ENCODE results near the gene SIAE. TPM values are rescaled to one million over a fixed set of nuclear protein-coding genes. Genes with fewer than 3 reads are reported as not detected.

The SIAE gene
- total RNA-seq, 1 experiment from 2014 or later = 8.4 TPM

DNA sequence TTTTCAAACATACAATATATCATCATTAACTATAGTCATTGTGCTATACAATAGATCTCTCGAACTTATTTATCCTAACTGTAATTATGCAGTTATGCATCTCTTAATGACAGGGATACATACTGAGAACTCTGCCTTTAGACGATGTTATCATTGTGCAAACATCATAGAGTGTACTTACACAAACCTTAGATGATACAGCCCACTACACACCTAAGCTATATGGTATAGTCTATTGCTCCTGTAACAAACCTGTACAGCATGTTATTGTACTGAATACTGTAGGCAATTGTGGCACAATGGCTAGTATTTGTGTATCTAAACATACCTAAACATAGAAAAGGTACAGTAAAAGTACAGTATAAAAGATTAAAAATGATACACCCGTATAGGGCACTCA is 38.9 kb upstream of the SIAE start:
- TF ChIP-seq, protein P1, sequence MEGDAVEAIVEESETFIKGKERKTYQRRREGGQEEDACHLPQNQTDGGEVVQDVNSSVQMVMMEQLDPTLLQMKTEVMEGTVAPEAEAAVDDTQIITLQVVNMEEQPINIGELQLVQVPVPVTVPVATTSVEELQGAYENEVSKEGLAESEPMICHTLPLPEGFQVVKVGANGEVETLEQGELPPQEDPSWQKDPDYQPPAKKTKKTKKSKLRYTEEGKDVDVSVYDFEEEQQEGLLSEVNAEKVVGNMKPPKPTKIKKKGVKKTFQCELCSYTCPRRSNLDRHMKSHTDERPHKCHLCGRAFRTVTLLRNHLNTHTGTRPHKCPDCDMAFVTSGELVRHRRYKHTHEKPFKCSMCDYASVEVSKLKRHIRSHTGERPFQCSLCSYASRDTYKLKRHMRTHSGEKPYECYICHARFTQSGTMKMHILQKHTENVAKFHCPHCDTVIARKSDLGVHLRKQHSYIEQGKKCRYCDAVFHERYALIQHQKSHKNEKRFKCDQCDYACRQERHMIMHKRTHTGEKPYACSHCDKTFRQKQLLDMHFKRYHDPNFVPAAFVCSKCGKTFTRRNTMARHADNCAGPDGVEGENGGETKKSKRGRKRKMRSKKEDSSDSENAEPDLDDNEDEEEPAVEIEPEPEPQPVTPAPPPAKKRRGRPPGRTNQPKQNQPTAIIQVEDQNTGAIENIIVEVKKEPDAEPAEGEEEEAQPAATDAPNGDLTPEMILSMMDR (IDR thresholded peaks at IDR 0.05; ENCODE audit: unreplicated experiment) = no peak
- H3K36me3 Mint-ChIP-seq (ENCODE audit: insufficient read depth, unreplicated experiment) = no peaks in the 10 kb centered on the region
- H3K9me3 Mint-ChIP-seq (ENCODE audit: low read depth, unreplicated experiment) = peaks cover 3% of the 10 kb centered on the region
- no peak overlapping the region for H3K4me3 Mint-ChIP-seq (ENCODE audit: low read depth, unreplicated experiment)
- BruUV-seq (replicated peaks) = no TSS peak
- DNase-seq = no peak
- H3K4me1 Mint-ChIP-seq (ENCODE audit: low read depth, unreplicated experiment) = peaks cover under 1% of the 10 kb centered on the region
- CTCF ChIA-PET = no interaction called here
- peaks cover 33% of the 10 kb centered on the region for H3K27me3 Mint-ChIP-seq (ENCODE audit: unreplicated experiment)
- H3K27ac Mint-ChIP-seq (ENCODE audit: unreplicated experiment) = no peak overlapping the region
- intact Hi-C loops (cut with micrococcal nuclease; ENCODE audit: unreplicated experiment) = no loop called here

DNA sequence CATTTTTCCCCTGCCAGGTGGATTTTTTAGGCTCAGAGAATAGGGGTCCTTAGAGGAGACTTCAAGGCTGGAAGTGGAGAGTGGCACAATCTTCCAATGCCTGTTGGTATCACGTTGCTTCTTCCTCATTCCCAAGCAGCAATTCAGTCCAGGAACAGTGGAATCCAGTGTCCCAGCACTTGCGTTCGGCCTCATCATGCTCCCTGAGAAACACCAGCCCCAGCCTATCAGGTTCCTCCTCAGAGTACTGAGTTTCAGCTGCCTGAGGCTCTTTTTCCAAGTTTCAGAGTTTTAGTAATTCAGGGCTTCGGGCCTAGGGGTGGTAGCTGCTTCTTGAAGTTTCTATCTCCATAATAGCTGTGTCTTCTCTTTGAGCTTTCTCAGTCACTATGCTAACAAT is 34.3 kb upstream of the SIAE start:
- CTCF ChIA-PET = no interaction called here
- no peak overlapping the region for H3K27ac Mint-ChIP-seq (ENCODE audit: unreplicated experiment)
- BruUV-seq (replicated peaks) = no TSS peak
- TF ChIP-seq, protein P1 (IDR thresholded peaks at IDR 0.05; ENCODE audit: unreplicated experiment) = no peak
- H3K4me1 Mint-ChIP-seq (ENCODE audit: low read depth, unreplicated experiment) = no peaks in the 10 kb centered on the region
- peaks cover 14% of the 10 kb centered on the region for H3K27me3 Mint-ChIP-seq (ENCODE audit: unreplicated experiment)
- H3K4me3 Mint-ChIP-seq (ENCODE audit: low read depth, unreplicated experiment) = no peak overlapping the region
- DNase-seq = no peak
- peaks cover 3% of the 10 kb centered on the region for H3K9me3 Mint-ChIP-seq (ENCODE audit: low read depth, unreplicated experiment)
- H3K36me3 Mint-ChIP-seq (ENCODE audit: insufficient read depth, unreplicated experiment) = no peaks in the 10 kb centered on the region
- intact Hi-C loops (cut with micrococcal nuclease; ENCODE audit: unreplicated experiment) = no loop called here

DNA sequence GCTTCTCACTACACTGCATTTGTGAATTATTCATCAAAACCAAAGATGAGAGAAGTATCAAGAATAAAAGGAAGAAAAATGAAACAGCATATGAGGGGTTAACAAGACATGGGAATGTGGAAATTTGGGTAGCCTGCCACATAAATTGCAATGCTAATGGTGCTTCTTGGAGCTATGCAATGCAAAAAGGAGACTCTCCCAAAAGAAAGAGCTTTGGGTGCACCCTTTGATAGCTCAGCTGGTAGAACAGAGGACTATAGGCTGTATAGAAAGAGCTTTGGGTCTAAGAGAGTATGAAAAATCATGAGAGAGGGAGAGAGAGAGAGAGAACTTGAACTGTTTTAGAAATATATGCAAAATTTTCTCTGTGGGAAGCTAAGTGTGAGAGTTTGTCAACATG is 26.5 kb upstream of the SIAE start:
- peaks cover 2% of the 10 kb centered on the region for H3K9me3 Mint-ChIP-seq (ENCODE audit: low read depth, unreplicated experiment)
- no peak overlapping the region for H3K27ac Mint-ChIP-seq (ENCODE audit: unreplicated experiment)
- H3K4me3 Mint-ChIP-seq (ENCODE audit: low read depth, unreplicated experiment) = no peak overlapping the region
- TF ChIP-seq, protein P1 (IDR thresholded peaks at IDR 0.05; ENCODE audit: unreplicated experiment) = no peak
- CTCF ChIA-PET = no interaction called here
- intact Hi-C loops (cut with micrococcal nuclease; ENCODE audit: unreplicated experiment) = no loop called here
- no peaks in the 10 kb centered on the region for H3K36me3 Mint-ChIP-seq (ENCODE audit: insufficient read depth, unreplicated experiment)
- BruUV-seq (replicated peaks) = no TSS peak
- DNase-seq = no peak
- no peaks in the 10 kb centered on the region for H3K4me1 Mint-ChIP-seq (ENCODE audit: low read depth, unreplicated experiment)
- H3K27me3 Mint-ChIP-seq (ENCODE audit: unreplicated experiment) = peaks cover 44% of the 10 kb centered on the region

DNA sequence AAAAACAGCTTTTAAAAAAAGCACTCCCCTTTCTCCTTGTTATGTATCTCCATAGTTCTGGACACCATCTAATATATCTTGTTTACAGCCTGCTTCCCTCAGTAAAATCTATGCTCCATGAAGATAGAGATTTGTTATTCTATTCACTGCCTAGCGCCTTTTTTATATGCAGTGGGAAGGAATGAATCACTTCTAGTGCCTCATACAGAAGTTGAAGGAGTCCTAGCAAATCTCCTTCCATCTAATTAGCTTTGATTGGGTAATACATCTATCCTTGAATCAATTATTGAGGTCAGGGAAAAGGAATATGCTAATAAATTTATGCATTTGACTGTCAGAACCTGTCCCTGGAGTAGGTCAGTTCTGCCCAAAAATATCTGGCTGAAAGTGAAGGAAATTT is 26.0 kb upstream of the SIAE start:
- CTCF ChIA-PET = no interaction called here

More for the DNA sequence above, 26.0 kb upstream of the SIAE start:
- DNase-seq = no peak
- Mint-ChIP-seq H3K4me1 (ENCODE audit: low read depth, unreplicated experiment) (no peaks in the 10 kb centered on the region), H3K27me3 (ENCODE audit: unreplicated experiment) (peaks cover 44% of the 10 kb centered on the region), H3K4me3 (ENCODE audit: low read depth, unreplicated experiment) (no peak overlapping the region), H3K27ac (ENCODE audit: unreplicated experiment) (no peak overlapping the region), H3K36me3 (ENCODE audit: insufficient read depth, unreplicated experiment) (no peaks in the 10 kb centered on the region), H3K9me3 (ENCODE audit: low read depth, unreplicated experiment) (peaks cover 2% of the 10 kb centered on the region)
- intact Hi-C loops (cut with micrococcal nuclease; ENCODE audit: unreplicated experiment) = no loop called here
- BruUV-seq (replicated peaks) = no TSS peak
- TF ChIP-seq, protein P1 (IDR thresholded peaks at IDR 0.05; ENCODE audit: unreplicated experiment) = no peak
